Peyer's patch (tissue), 4 donors: ENCODE results near the gene AZU1.

ENCODE experiments used
- CTCF ChIP-seq, 6 experiments: fragments of 450-650 bp in 4 of 6; fragments of 200-600 bp in 2 of 6; sonication (generic) in 1 of 6; IDR thresholded peaks; one replicate each; pipeline ENCODE4 v1.5.1; 2017 to 2019; ENCODE audit warnings: antibody characterized with exemption in 6 of 6, mild to moderate bottlenecking in 3 of 6, moderate library complexity in 1 of 6
- POLR2A ChIP-seq, 2 donors: fragments of 450-650 bp; IDR thresholded peaks; one replicate each; pipeline ENCODE4 v1.5.1; 2017; ENCODE audit warnings: antibody characterized with exemption in 2 of 2, mild to moderate bottlenecking in 2 of 2, moderate library complexity in 2 of 2

DNA sequence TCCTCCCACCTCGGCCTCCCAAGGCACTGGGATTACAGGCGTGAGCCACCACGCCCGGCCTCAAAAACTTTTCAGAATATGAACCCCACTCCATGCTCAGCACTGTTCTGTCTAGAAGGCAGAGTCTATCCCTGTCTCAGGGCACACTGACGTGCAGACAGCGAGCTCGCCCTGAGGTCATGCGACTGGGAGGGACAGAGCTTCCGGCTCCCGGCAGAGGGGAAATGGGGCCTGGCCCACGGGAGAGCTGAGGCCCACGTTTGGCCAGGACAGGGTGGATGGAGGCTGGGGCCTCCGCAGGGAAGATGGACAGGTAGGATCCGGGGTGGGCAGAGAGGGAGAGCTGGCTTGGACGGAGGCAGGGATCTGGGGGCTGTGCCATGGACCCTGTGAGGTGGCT lies 2.8 kb upstream of the AZU1 start:
- TF ChIP-seq CTCF (IDR thresholded peaks at IDR 0.05) (no peak), POLR2A (IDR thresholded peaks at IDR 0.05) (no peak)
